HG03175 (cell line): ENCODE measurements around the gene PEAR1.

Experiments
- ATAC-seq: cut with Tn5 transposase; IDR thresholded peaks from one replicate; pipeline ENCODE4 v1.9.1; 2021; ENCODE audit warnings: mild to moderate bottlenecking, moderate library complexity; ENCODE audit not compliant: unreplicated experiment

Gene PEAR1

GRCh38 chr1:156860113-156860627 is 33.3 kb upstream of the PEAR1 start:
- no peak for ATAC-seq

GRCh38 chr1:156860628-156861423 is 32.7 kb upstream of the PEAR1 start, which contains the start of gene NTRK1:
Gene NTRK1 (plus strand): TSS chr1:156860865. CDS start chr1:156860935, 70 bp downstream.
- no peak for ATAC-seq

- no peak for ATAC-seq
These were observed 30.9 kb upstream of the PEAR1 start for GRCh38 chr1:156862584-156862983.

- no peak for ATAC-seq
These were observed 30.4 kb upstream of the PEAR1 start for GRCh38 chr1:156862997-156863599.

- no peak for ATAC-seq
These were observed 29.9 kb upstream of the PEAR1 start for GRCh38 chr1:156863631-156864030.

GRCh38 chr1:156864796-156865195 is 28.7 kb upstream of the PEAR1 start:
- ATAC-seq = no peak

- ATAC-seq = no peak
These were observed 28.3 kb upstream of the PEAR1 start for GRCh38 chr1:156865258-156865657.

- no peak for ATAC-seq
These were observed 27.7 kb upstream of the PEAR1 start for GRCh38 chr1:156865865-156866248.

- no peak for ATAC-seq
These were observed 27.1 kb upstream of the PEAR1 start for GRCh38 chr1:156866249-156866909.

GRCh38 chr1:156868341-156868740 is 25.2 kb upstream of the PEAR1 start:
- no peak for ATAC-seq

- no peak for ATAC-seq
These were observed 24.1 kb upstream of the PEAR1 start for GRCh38 chr1:156869455-156869854.

GRCh38 chr1:156873659-156874058 is 19.9 kb upstream of the PEAR1 start:
- ATAC-seq = no peak

GRCh38 chr1:156874142-156874541 is 19.4 kb upstream of the PEAR1 start:
- ATAC-seq = no peak

- no peak for ATAC-seq
These were observed 18.8 kb upstream of the PEAR1 start for GRCh38 chr1:156874572-156875340.

GRCh38 chr1:156875341-156875615 is 18.2 kb upstream of the PEAR1 start:
- ATAC-seq = no peak

- no peak for ATAC-seq
These were observed 17.2 kb upstream of the PEAR1 start for GRCh38 chr1:156876281-156876680.

- no peak for ATAC-seq
These were observed 15.9 kb upstream of the PEAR1 start for GRCh38 chr1:156877433-156878170.

GRCh38 chr1:156879876-156880275 is 13.6 kb upstream of the PEAR1 start:
- no peak for ATAC-seq

- no peak for ATAC-seq
These were observed 13.0 kb upstream of the PEAR1 start for GRCh38 chr1:156880473-156880872.

GRCh38 chr1:156881101-156881500 is 12.4 kb upstream of the PEAR1 start:
- no peak for ATAC-seq

GRCh38 chr1:156881663-156882062 is 11.9 kb upstream of the PEAR1 start:
- ATAC-seq = no peak
